Measurements from ENCODE around the gene ADRM1. TPM values are rescaled to one million over a fixed set of nuclear protein-coding genes. Genes with fewer than 3 reads are reported as not detected.
A peak's percentile ranks its signal among the peaks of the same experiment; 100 is the strongest.

ADRM1 gene
- total RNA-seq, 1 donor from 2014 or later: 97.9 TPM

- no peak for TF ChIP-seq CTCF (IDR thresholded peaks at IDR 0.05)
- ChIA-PET CTCF (no interaction called here), POLR2A (no interaction called here)
- ATAC-seq (ENCODE audit: low read depth): no peak
- H3K27me3 Mint-ChIP-seq: no peaks in the 10 kb centered on the region
- peaks cover 6% of the 10 kb centered on the region for H3K36me3 Mint-ChIP-seq (ENCODE audit: low read depth)
- intact Hi-C loops (cut with micrococcal nuclease): no loop called here
- H3K4me1 Mint-ChIP-seq: peaks cover 46% of the 10 kb centered on the region
- no peaks in the 10 kb centered on the region for H3K9me3 Mint-ChIP-seq
- no peak for DNase-seq
- no peak overlapping the region for H3K27ac Mint-ChIP-seq
- no peak overlapping the region for H3K4me3 Mint-ChIP-seq
Observed at GRCh38 chr20:62334881-62335280, 32.1 kb downstream of the ADRM1 start.

GRCh38 chr20:62335532-62335931 is 32.7 kb downstream of the ADRM1 start:
- intact Hi-C loops (cut with micrococcal nuclease): no loop called here

GRCh38 chr20:62336329-62336728 is 33.5 kb downstream of the ADRM1 start:
- ChIA-PET POLR2A (no interaction called here), CTCF (no interaction called here)
- ATAC-seq (ENCODE audit: low read depth) (no peak), DNase-seq (no peak)
- Mint-ChIP-seq H3K27me3 (no peaks in the 10 kb centered on the region), H3K4me1 (peaks cover 54% of the 10 kb centered on the region), H3K9me3 (no peaks in the 10 kb centered on the region), H3K27ac (peak overlapping the region; percentile 50), H3K36me3 (ENCODE audit: low read depth) (peaks cover 5% of the 10 kb centered on the region), H3K4me3 (no peak overlapping the region)
- TF ChIP-seq CTCF (IDR thresholded peaks at IDR 0.05): no peak
- intact Hi-C loops (cut with micrococcal nuclease): no loop called here

More at GRCh38 chr20:62335532-62335931, 32.7 kb downstream of the ADRM1 start:
- DNase-seq: no peak
- H3K27ac Mint-ChIP-seq: peak overlapping the region; percentile 50
- peaks cover 53% of the 10 kb centered on the region for H3K4me1 Mint-ChIP-seq
- no peaks in the 10 kb centered on the region for H3K27me3 Mint-ChIP-seq
- no peak overlapping the region for H3K4me3 Mint-ChIP-seq
- ChIA-PET CTCF (no interaction called here), POLR2A (no interaction called here)
- peaks cover 5% of the 10 kb centered on the region for H3K36me3 Mint-ChIP-seq (ENCODE audit: low read depth)
- H3K9me3 Mint-ChIP-seq: no peaks in the 10 kb centered on the region
- no peak for ATAC-seq (ENCODE audit: low read depth)
- no peak for TF ChIP-seq CTCF (IDR thresholded peaks at IDR 0.05)

- no peaks in the 10 kb centered on the region for H3K27me3 Mint-ChIP-seq
- peaks cover under 1% of the 10 kb centered on the region for H3K36me3 Mint-ChIP-seq (ENCODE audit: low read depth)
- peak overlapping the region; percentile 92 for H3K27ac Mint-ChIP-seq
- ATAC-seq (ENCODE audit: low read depth): peak; percentile 35
- TF ChIP-seq CTCF (IDR thresholded peaks at IDR 0.05): no peak
- H3K4me1 Mint-ChIP-seq: peaks cover 54% of the 10 kb centered on the region
- no peak for DNase-seq
- POLR2A ChIA-PET: interaction anchor here (0.8 to 3.5 kb wide), 4 partner anchors 9 to 215 kb away, joined by 3 to 21 read pairs (median 3); partner anchors contain the start of genes ADRM1, LAMA5 and LSM14B
- CTCF ChIA-PET: interaction anchor here (0.7 kb wide), 1 partner anchor 34 kb away, joined by 3 read pairs; the partner anchor contains the start of gene ADRM1
- intact Hi-C loops (cut with micrococcal nuclease): loop anchor here (1.0 kb wide), 1 partner anchor 16 kb away; no protein-coding TSS in a partner anchor
- H3K9me3 Mint-ChIP-seq: no peaks in the 10 kb centered on the region
- peak overlapping the region; percentile 56 for H3K4me3 Mint-ChIP-seq
Observed at GRCh38 chr20:62336775-62337557, 34.2 kb downstream of the ADRM1 start.

- Mint-ChIP-seq H3K4me3 (peak overlapping the region; percentile 56), H3K27ac (peak overlapping the region; percentile 92), H3K4me1 (peaks cover 54% of the 10 kb centered on the region), H3K27me3 (no peaks in the 10 kb centered on the region), H3K9me3 (no peaks in the 10 kb centered on the region), H3K36me3 (ENCODE audit: low read depth) (no peaks in the 10 kb centered on the region)
- TF ChIP-seq CTCF (IDR thresholded peaks at IDR 0.05): no peak
- intact Hi-C loops (cut with micrococcal nuclease): loop anchor here (1.0 to 2.0 kb wide), 2 partner anchors 16 to 69 kb away; partner anchors contain the start of gene CABLES2
- ChIA-PET CTCF (interaction anchor here (0.7 kb wide), 1 partner anchor 35 kb away, joined by 3 read pairs; the partner anchor contains the start of gene ADRM1), POLR2A (interaction anchor here (0.6 to 3.5 kb wide), 6 partner anchors 9 to 321 kb away, joined by 3 to 21 read pairs (median 4); partner anchors contain the start of genes ADRM1, LAMA5 and LSM14B)
- ATAC-seq (ENCODE audit: low read depth) (peak; percentile 72), DNase-seq (peak; percentile 50)
Observed at GRCh38 chr20:62337558-62338293, 34.9 kb downstream of the ADRM1 start.

All from activated B cell treated with CpG ODN at 0.5 μM for 24 hours (primary cell).